ENCODE results near the gene HPSE2.

HPSE2 gene

DNA sequence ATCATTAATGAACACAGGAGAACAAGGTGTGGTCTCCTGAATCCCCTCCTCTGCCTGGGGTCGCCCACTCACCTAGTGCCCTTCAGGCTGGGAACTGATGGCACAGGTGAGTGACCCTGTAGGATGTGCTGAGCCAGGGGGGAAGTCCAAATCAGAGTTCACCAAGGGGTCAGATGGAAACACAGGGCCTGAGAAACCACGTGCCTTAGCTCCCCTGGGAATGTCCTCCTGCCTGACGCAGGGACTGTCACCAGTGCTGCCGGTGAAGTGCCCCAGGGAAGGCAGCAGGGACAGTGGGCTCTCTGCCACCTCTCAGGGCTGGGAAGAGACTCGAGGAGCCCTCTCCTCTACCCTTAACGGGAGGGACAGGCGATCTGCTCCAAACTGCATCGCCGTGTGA is 814.9 kb downstream of the HPSE2 start:
- DNase-seq = no peak

GRCh38 chr10:98419469-98420261 is 816.0 kb downstream of the HPSE2 start:
- DNase-seq = no peak

DNA sequence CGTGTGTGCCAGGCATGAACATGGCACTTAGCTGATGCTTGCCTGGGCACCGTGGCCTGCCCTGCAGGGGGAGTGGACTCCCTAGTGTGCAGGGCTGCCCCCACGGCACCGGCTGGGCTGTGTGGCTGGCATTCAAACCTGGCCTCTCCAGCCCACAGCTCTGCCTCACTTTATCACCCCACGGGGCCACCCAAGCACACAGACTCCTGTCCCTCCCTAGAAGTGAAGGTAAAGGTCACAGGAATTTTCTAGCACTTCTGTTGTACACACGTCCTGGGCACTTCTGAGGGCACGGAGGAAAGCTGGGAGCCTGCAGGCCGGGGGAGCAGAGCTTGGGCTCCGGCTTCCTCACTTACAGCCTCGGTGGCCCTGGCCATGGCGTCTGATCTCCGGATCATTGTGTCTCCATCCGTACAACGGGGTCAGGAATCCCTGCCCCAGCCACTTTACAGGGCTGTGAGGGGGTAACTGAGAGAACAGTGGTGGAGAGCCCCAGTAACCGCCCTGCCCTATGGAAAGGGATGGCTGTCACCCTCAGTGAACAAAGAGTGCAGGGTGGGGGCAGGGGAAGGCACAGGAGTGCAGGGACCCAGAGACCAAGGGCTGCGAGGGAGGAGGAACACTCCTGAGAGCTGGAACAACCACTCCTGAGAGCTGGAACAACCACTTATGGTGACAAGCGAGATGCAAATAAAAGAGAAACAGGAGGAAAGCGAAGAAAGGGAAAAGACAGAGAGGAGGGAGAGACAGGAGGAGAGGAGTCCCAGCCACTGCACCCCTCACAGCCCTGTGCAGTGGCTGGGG is 816.8 kb downstream of the HPSE2 start:
- DNase-seq = no peak

DNA sequence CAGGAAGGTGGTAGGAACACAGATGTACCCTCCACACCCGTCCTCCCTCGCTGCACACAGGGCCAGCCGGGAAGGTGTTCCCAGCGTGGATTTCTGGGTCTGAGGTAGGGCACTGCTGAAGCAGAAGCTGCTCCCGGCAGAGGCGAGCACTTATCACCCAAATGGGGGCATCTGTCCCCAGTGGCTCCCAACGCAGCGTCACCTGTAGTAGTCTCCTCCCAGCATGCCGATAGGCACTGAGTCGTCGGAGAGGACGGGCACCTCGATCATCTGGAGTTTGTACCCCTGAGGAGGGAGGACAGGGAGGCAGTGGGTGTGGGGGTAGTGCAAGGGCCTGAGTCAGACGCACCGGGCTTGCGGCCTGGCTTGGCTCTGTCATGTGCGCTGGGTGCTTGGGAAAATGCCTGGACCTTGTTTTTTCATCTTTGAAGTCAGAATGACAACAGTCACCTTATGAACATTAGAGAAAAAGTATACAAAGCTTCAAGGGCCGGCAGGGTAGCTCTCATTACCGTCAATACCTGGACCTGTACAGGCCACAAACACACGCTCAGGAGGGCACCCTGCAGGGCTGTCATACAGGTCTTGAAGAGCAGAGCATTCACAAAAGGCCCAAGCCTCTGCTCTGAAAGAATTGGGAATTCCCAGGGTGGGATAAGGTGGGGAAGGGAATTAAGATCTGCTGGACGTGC is 817.5 kb downstream of the HPSE2 start:
- DNase-seq = no peak

GRCh38 chr10:98417481-98417959 is 818.1 kb downstream of the HPSE2 start:
- no peak for DNase-seq

- DNase-seq = no peak
These were observed 818.9 kb downstream of the HPSE2 start for GRCh38 chr10:98416606-98417388.

- no peak for DNase-seq
These were observed 819.9 kb downstream of the HPSE2 start for GRCh38 chr10:98415731-98416119.

GRCh38 chr10:98414932-98415730 is 820.5 kb downstream of the HPSE2 start, which contains the start of gene PYROXD2:
Gene PYROXD2 (minus strand): TSS chr10:98415182. CDS start chr10:98415135, 47 bp downstream.
- DNase-seq = peak; percentile 79

- DNase-seq = no peak
These were observed 821.1 kb downstream of the HPSE2 start for GRCh38 chr10:98414578-98414931.

GRCh38 chr10:98411768-98412167 is 823.9 kb downstream of the HPSE2 start:
- DNase-seq = no peak

DNA sequence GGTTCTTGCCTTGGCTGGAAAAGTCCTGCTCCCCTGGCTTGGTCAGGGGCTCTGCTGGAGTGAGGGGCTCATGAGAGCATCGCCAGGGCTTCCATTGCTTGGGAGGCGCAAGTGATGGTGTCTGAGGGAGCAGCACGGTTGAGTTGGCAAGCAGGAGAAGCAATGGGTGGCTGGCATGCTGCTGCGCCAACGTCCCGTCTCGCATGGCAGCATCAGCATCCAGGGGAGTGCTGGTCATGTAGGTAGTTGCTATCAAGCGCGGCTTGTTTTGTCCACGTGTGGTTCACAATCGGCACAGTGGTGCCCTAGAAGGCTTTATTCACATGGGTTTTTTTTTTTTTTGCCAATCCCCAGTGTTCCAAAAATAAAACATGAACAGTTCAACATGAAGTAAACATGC is 824.5 kb downstream of the HPSE2 start:
- no peak for DNase-seq

GRCh38 chr10:98410759-98411158 is 824.9 kb downstream of the HPSE2 start:
- DNase-seq = no peak

DNA sequence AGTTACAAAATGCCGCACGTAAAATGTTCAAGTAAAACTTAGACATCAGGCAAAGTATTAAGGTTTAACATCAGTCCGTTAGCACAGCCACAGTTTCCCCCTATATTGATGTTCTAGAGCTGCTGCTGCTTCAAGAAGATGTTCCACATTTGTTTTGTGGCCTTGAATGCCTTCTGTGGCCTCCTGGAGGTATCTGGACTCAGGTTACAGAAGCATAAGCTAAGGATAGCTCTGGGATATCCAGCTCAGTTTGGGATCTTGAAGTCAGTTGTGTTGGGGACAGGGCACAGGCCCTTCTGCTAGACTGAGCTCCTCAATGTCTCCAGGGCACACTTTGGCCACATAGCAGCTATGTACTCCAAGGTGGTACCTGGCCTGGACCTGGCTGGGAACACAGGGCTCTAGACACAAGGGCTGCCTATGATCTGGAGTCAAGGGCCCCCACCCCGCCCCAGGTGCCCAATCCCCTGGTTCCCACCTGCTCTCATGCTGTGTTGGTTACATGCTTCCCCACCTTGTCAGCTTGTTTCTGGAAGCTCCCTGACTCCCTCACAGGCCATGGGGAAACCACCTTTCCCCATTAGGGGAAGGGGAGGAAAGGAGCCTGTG is 825.4 kb downstream of the HPSE2 start:
- DNase-seq = no peak

GRCh38 chr10:98408799-98409198 is 826.9 kb downstream of the HPSE2 start:
- no peak for DNase-seq

DNA sequence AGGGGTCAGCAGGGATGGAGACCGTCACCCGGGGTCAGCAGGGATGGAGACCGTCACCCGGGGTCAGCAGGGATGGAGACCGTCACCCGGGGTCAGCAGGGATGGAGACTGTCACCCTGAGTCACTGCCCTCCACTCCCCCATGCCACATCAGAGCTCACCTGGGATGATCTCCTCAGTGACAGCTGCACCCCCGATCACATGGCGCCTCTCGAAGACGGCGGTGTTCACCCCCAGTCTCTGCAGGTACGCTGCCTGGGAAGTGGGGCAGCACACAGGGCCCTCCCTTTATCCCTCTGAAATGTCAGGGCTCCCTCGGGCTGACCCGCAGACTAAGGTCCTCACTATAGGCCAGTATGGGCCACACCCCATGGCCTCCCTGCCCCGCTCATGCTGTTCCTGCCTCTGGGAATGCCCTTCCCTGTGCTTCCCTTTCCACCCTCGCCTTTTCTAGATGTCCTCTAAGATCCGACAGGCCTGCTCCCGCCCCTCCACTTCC is 827.9 kb downstream of the HPSE2 start:
- DNase-seq = no peak
